Chondrocyte (in vitro differentiated cells): ENCODE results near the gene PARD3B. TPM values are rescaled to one million over a fixed set of nuclear protein-coding genes. Genes with fewer than 3 reads are reported as not detected.
"Not testable (repeated sequence)": the region's sequence is repeated elsewhere in the genome, so short reads cannot be mapped to it uniquely, and the experiment has no call there.

Experiments used
- DNase-seq: peaks from one replicate; pipeline ENCODE4 v3.0.0; 2021; ENCODE audit warnings: mixed read lengths, low spot score
- H3K27ac Mint-ChIP-seq: one replicate; pipeline ENCODE4 v1.8.0; 2021; ENCODE audit warnings: mild to moderate bottlenecking, moderate library complexity, mixed read lengths; ENCODE audit not compliant: unreplicated experiment
- H3K27me3 Mint-ChIP-seq: 2 replicates; pipeline ENCODE4 v1.8.0; 2021; ENCODE audit warnings: low read depth, mixed read lengths
- H3K36me3 Mint-ChIP-seq: 2 replicates; pipeline ENCODE4 v1.8.0; 2021; ENCODE audit warnings: low read depth, mixed read lengths
- H3K4me1 Mint-ChIP-seq: 2 replicates; pipeline ENCODE4 v1.8.0; 2021; ENCODE audit warnings: low read depth, mild to moderate bottlenecking, mixed read lengths
- H3K4me3 Mint-ChIP-seq: one replicate; pipeline ENCODE4 v1.8.0; 2021; ENCODE audit warnings: mild to moderate bottlenecking, moderate library complexity, mixed read lengths; ENCODE audit not compliant: unreplicated experiment
- H3K9me3 Mint-ChIP-seq: 2 replicates; pipeline ENCODE4 v1.8.0; 2021; ENCODE audit warnings: low read depth, mixed read lengths
- CTCF ChIP-seq: fragments of 200-600 bp; sonication (generic); IDR thresholded peaks from 2 replicates; pipeline ENCODE4 v1.5.0; 2021; ENCODE audit warnings: antibody characterized with exemption, mild to moderate bottlenecking, moderate library complexity
- total RNA-seq: library from RNA; stranded (reverse); gene quantifications from 3 replicates; pipeline ENCODE4 v1.2.1, GENCODE V29; 2021

The PARD3B gene
- total RNA-seq, 1 donor from 2014 or later = 24.9 TPM

GRCh38 chr2:204551512-204551863 lies 6.2 kb downstream of the PARD3B start:
- no peak for TF ChIP-seq CTCF
- Mint-ChIP-seq H3K9me3 (peaks cover 5% of the 10 kb centered on the region), H3K27ac (peak overlapping the region; percentile 90), H3K4me1 (peaks cover 49% of the 10 kb centered on the region), H3K36me3 (peaks cover 2% of the 10 kb centered on the region), H3K27me3 (no peaks in the 10 kb centered on the region), H3K4me3 (no peak overlapping the region)
- no peak for DNase-seq

- Mint-ChIP-seq H3K4me3 (no peak overlapping the region), H3K9me3 (peaks cover 15% of the 10 kb centered on the region), H3K36me3 (peaks cover 9% of the 10 kb centered on the region), H3K27ac (no peak overlapping the region), H3K27me3 (no peaks in the 10 kb centered on the region), H3K4me1 (peaks cover 12% of the 10 kb centered on the region)
- TF ChIP-seq CTCF = no peak
- no peak for DNase-seq
Observed at GRCh38 chr2:204557604-204558003, 12.3 kb downstream of the PARD3B start.

GRCh38 chr2:204559358-204559757 lies 14.1 kb downstream of the PARD3B start:
- H3K4me3 Mint-ChIP-seq, H3K27me3 Mint-ChIP-seq, H3K36me3 Mint-ChIP-seq, DNase-seq, H3K27ac Mint-ChIP-seq, H3K9me3 Mint-ChIP-seq: not testable (repeated sequence)
- H3K4me1 Mint-ChIP-seq = peaks cover 12% of the 10 kb centered on the region

GRCh38 chr2:204560902-204561301 lies 15.6 kb downstream of the PARD3B start:
- H3K36me3 Mint-ChIP-seq = peaks cover 9% of the 10 kb centered on the region
- peaks cover 12% of the 10 kb centered on the region for H3K4me1 Mint-ChIP-seq
- no peak overlapping the region for H3K4me3 Mint-ChIP-seq

GRCh38 chr2:204561771-204562170 lies 16.5 kb downstream of the PARD3B start:
- H3K36me3 Mint-ChIP-seq = peaks cover 9% of the 10 kb centered on the region
- no peak for DNase-seq
- H3K4me3 Mint-ChIP-seq = no peak overlapping the region
- H3K27ac Mint-ChIP-seq = no peak overlapping the region
- TF ChIP-seq CTCF = no peak
- no peaks in the 10 kb centered on the region for H3K27me3 Mint-ChIP-seq
- peaks cover 10% of the 10 kb centered on the region for H3K9me3 Mint-ChIP-seq
- H3K4me1 Mint-ChIP-seq = peaks cover 20% of the 10 kb centered on the region

More at GRCh38 chr2:204560902-204561301, 15.6 kb downstream of the PARD3B start:
- DNase-seq = no peak
- H3K27ac Mint-ChIP-seq = no peak overlapping the region
- no peak for TF ChIP-seq CTCF
- peaks cover 10% of the 10 kb centered on the region for H3K9me3 Mint-ChIP-seq
- no peaks in the 10 kb centered on the region for H3K27me3 Mint-ChIP-seq

- DNase-seq = no peak
- no peaks in the 10 kb centered on the region for H3K27me3 Mint-ChIP-seq
Observed at GRCh38 chr2:204566439-204566838, 21.2 kb downstream of the PARD3B start.

More at GRCh38 chr2:204566439-204566838, 21.2 kb downstream of the PARD3B start:
- Mint-ChIP-seq H3K27ac (peak overlapping the region; percentile 50), H3K9me3 (no peaks in the 10 kb centered on the region), H3K4me3 (no peak overlapping the region), H3K4me1 (peaks cover 23% of the 10 kb centered on the region), H3K36me3 (peaks cover 3% of the 10 kb centered on the region)
- TF ChIP-seq CTCF = no peak
